GM12878 (cell line): Measurements from ENCODE around the gene CAMK2G. TPM values are rescaled to one million over a fixed set of nuclear protein-coding genes. Genes with fewer than 3 reads are reported as not detected.

Experiments
- ATAC-seq: fragments of 200-7000 bp; cut with Tn5 transposase; 3 replicates; pipeline ENCODE4 v1.9.1; 2020; ENCODE audit warnings: mild to moderate bottlenecking, moderate library complexity
- BruUV-seq: library from RNA; stranded (reverse); fragments of 400-500 nt; replicated peaks from 2 replicates; lab custom pipeline; 2021; lab: Mats Ljungman, UMichigan
- CTCF ChIA-PET: fragments of 300-600 bp; sonication (Branson Sonifier 250); formaldehyde crosslinking; extraction: SDS; loops from one replicate; lab custom pipeline; 2021; ENCODE audit warnings: inconsistent platforms; lab: Yijun Ruan, JAX
- POLR2A ChIA-PET: fragments of 350-600 bp; formaldehyde crosslinking; extraction: SDS; loops from one replicate; lab custom pipeline; 2021; ENCODE audit warnings: inconsistent platforms; lab: Charles Lee
- RAD21 ChIA-PET: fragments of 300-600 bp; sonication (Branson Sonifier 250); formaldehyde crosslinking; loops from one replicate; lab custom pipeline; 2023; ENCODE audit warnings: antibody characterized with exemption; ENCODE audit not compliant: unreplicated experiment; lab: Charles Lee
- SMC1A ChIA-PET: fragments of 300-600 bp; sonication (Branson Sonifier 250); formaldehyde crosslinking; loops from one replicate; lab custom pipeline; 2023; ENCODE audit not compliant: unreplicated experiment, uncharacterized antibody; lab: Charles Lee
- DNase-seq: peaks from one replicate; pipeline ENCODE4 v3.0.0-alpha.2; 2011; ENCODE audit warnings: low read depth, low spot score
- FAIRE-seq: peaks from 3 replicates; lab custom pipeline; 2011; peaks lifted over from hg19 to GRCh38; lab: Jason Lieb, UNC
- H2AFZ ChIP-seq: 2 replicates; pipeline ENCODE4 v1.6.0; 2011; ENCODE audit warnings: low read depth, low read length, control low read depth; ENCODE audit not compliant: control insufficient read depth
- H3K27ac ChIP-seq: 2 replicates; pipeline ENCODE4 v1.5.1; 2011; ENCODE audit warnings: control low read depth; ENCODE audit not compliant: control insufficient read depth, insufficient read depth
- H3K27me3 ChIP-seq, 2 experiments: replicated peaks in 1 of 2; 2 replicates each; pipeline versions ENCODE4 v1.6.0 to v1.6.1; 2011; ENCODE audit warnings: low read length in 1 of 2; ENCODE audit not compliant: control insufficient read depth in 2 of 2, insufficient read depth in 2 of 2
- H3K36me3 ChIP-seq, 2 experiments: 2 replicates each; pipeline ENCODE4 v1.5.1; 2011; ENCODE audit warnings: low read length in 1 of 2; ENCODE audit not compliant: control insufficient read depth in 2 of 2, insufficient read depth in 2 of 2
- H3K4me1 ChIP-seq: 2 replicates; pipeline ENCODE4 v1.6.1; 2011; ENCODE audit warnings: mild to moderate bottlenecking, low read length, moderate library complexity, mixed read lengths; ENCODE audit not compliant: control insufficient read depth, insufficient read depth
- H3K4me2 ChIP-seq: 2 replicates; pipeline ENCODE4 v1.6.0; 2011; ENCODE audit warnings: control low read depth; ENCODE audit not compliant: control insufficient read depth, insufficient read depth
- H3K4me3 ChIP-seq: fragments of 200-600 bp; sonication (generic); 2 replicates; pipeline ENCODE4 v1.5.1; 2016
- H3K79me2 ChIP-seq: 2 replicates; pipeline ENCODE4 v1.6.0; 2011; ENCODE audit warnings: low read length; ENCODE audit not compliant: control insufficient read depth, insufficient read depth
- H3K9ac ChIP-seq: 2 replicates; pipeline ENCODE4 v1.8.0; 2011; ENCODE audit warnings: low read length, control low read depth, mixed read lengths; ENCODE audit not compliant: control insufficient read depth, insufficient read depth
- H3K9me3 ChIP-seq: replicated peaks from 3 replicates; pipeline ENCODE4 v1.5.1; 2011; ENCODE audit warnings: mild to moderate bottlenecking, low read length; ENCODE audit not compliant: control insufficient read depth, insufficient read depth
- H4K20me1 ChIP-seq: 2 replicates; pipeline ENCODE4 v1.6.0; 2011; ENCODE audit not compliant: control insufficient read depth, insufficient read depth
- CHD1 ChIP-seq: IDR thresholded peaks from 2 replicates; pipeline ENCODE4 v1.6.1; 2012; ENCODE audit warnings: low read depth, low read length, improper control_type of control experiment
- IRF4 ChIP-seq: IDR thresholded peaks from 2 replicates; pipeline ENCODE4 v1.6.1; 2011; ENCODE audit warnings: low read depth, low read length
- NRF1 ChIP-seq: conservative IDR thresholded peaks from 2 replicates; pipeline ENCODE4 v1.6.1; 2011; ENCODE audit warnings: mild to moderate bottlenecking, low read depth, low read length, improper control_type of control experiment
- WGBS: methylation state at CpG from one replicate; pipeline ENCODE4 v1.1.6; 2016; ENCODE audit warnings: low lambda C conversion rate; ENCODE audit not compliant: insufficient replicate concordance, insufficient coverage; ENCODE audit errors: missing lambda C conversion rate; 5-methylcytosine and 5-hydroxymethylcytosine counted together
- in situ Hi-C: fragments of 300-500 bp; cut with MboI; formaldehyde crosslinking; loops from 9 replicates; pipeline ENCODE4 v1.14.3; 2018; ENCODE audit warnings: mixed read lengths
- intact Hi-C: fragments of 100-400 bp; cut with micrococcal nuclease; formaldehyde crosslinking; loops from one replicate; pipeline ENCODE4 v1.14.2; 2022; ENCODE audit not compliant: unreplicated experiment
- polyA plus RNA-seq, 11 experiments: library from polyadenylated mRNA; depleted of rRNA in 4 of 11; unstranded in 6 of 11; stranded (reverse) in 5 of 11; fragments of >200 nt; fragmentation: Nextera tagmentation in 4 of 11; fragmentation: Illumina TruSeq in 1 of 11; extraction: Ambion mirVana in 4 of 11; extraction: Trizol in 1 of 11; gene quantifications; 1 replicate in 1 of 11; 2 replicates in 10 of 11; pipeline versions ENCODE4 v1.2.1 to v1.2.3, GENCODE V29; 2011 to 2016; ENCODE audit warnings: inconsistent platforms in 2 of 11, missing spikeins in 2 of 11, low read depth in 1 of 11
- total RNA-seq, 4 experiments: library from RNA; depleted of rRNA in 3 of 4; stranded (reverse); fragments of >200 nt in 3 of 4; fragmentation: Illumina TruSeq in 1 of 4; extraction: Trizol in 1 of 4; gene quantifications; 2 replicates each; pipeline versions ENCODE4 v1.2.1 to v1.2.3, GENCODE V29; 2013 to 2021
- TF ChIP-seq, protein P1 (sequence below): IDR thresholded peaks from 2 replicates; pipeline ENCODE4 v1.6.1; 2012; ENCODE audit warnings: improper control_type of control experiment, low read depth, low read length; ENCODE audit not compliant: insufficient replicate concordance
- TF ChIP-seq, protein P2 (sequence below): IDR thresholded peaks from 2 replicates; pipeline ENCODE4 v1.6.1; 2011; ENCODE audit warnings: borderline replicate concordance, low read depth, mild to moderate bottlenecking, moderate library complexity, mixed read lengths, low read length; ENCODE audit not compliant: insufficient read depth; ENCODE audit errors: extremely low read length
- TF ChIP-seq, protein P3 (sequence below): fragments of 450-650 bp; IDR thresholded peaks from 2 replicates; pipeline ENCODE4 v1.6.1; 2018; ENCODE audit warnings: mild to moderate bottlenecking, low read depth, moderate library complexity; ENCODE audit not compliant: partially characterized antibody

CAMK2G gene
- total and polyA plus RNA-seq, 10 of the 15 experiments (the other 5 are each of a cell fraction or from before 2014, with no cell fraction given), result 5.5 to 24.3 (median 16.9) TPM

DNA sequence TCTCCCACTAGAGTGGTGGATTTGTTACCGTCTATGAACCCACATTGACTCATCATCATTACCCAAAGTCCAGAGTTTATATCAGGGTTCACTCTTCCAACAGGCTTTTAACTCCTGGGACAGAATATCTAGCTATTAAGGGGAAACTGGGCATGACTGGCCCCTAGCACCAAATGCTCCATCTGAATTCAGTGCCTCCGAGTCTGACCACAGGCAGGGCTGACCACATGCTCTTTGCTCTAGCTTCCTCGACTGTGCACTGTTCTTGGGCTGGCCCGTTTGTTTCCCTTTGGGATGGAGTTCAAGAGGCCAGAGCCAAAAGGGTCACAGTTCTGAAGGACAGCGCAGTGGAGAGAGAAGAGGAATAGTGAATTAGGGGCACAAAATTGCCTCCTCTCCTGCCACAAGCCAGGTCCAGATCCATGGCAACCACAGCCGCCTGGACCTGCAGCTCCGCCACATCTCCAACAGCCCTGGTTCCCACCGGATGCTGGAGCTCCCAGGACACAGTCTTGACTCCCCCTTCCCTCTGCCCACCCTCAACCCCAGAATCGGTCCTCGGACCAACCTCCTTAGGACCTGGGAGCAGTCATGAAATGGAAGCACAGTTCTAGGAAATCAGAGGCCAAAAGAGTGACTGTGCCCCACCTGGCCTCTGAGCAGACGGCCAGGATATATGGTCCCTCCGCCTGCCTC lies 16.2 kb downstream of the CAMK2G start:
- peak overlapping the region; percentile 50 for H3K27ac ChIP-seq
- SMC1A ChIA-PET, result interaction anchor here (1.8 to 3.8 kb wide), 5 partner anchors 8 to 83 kb away, joined by 4 to 25 read pairs (median 8); no protein-coding TSS in a partner anchor
- in situ Hi-C loops, result no loop called here
- TF ChIP-seq NRF1 (no peak), IRF4 (no peak), CHD1 (no peak)
- TF ChIP-seq, protein P1, sequence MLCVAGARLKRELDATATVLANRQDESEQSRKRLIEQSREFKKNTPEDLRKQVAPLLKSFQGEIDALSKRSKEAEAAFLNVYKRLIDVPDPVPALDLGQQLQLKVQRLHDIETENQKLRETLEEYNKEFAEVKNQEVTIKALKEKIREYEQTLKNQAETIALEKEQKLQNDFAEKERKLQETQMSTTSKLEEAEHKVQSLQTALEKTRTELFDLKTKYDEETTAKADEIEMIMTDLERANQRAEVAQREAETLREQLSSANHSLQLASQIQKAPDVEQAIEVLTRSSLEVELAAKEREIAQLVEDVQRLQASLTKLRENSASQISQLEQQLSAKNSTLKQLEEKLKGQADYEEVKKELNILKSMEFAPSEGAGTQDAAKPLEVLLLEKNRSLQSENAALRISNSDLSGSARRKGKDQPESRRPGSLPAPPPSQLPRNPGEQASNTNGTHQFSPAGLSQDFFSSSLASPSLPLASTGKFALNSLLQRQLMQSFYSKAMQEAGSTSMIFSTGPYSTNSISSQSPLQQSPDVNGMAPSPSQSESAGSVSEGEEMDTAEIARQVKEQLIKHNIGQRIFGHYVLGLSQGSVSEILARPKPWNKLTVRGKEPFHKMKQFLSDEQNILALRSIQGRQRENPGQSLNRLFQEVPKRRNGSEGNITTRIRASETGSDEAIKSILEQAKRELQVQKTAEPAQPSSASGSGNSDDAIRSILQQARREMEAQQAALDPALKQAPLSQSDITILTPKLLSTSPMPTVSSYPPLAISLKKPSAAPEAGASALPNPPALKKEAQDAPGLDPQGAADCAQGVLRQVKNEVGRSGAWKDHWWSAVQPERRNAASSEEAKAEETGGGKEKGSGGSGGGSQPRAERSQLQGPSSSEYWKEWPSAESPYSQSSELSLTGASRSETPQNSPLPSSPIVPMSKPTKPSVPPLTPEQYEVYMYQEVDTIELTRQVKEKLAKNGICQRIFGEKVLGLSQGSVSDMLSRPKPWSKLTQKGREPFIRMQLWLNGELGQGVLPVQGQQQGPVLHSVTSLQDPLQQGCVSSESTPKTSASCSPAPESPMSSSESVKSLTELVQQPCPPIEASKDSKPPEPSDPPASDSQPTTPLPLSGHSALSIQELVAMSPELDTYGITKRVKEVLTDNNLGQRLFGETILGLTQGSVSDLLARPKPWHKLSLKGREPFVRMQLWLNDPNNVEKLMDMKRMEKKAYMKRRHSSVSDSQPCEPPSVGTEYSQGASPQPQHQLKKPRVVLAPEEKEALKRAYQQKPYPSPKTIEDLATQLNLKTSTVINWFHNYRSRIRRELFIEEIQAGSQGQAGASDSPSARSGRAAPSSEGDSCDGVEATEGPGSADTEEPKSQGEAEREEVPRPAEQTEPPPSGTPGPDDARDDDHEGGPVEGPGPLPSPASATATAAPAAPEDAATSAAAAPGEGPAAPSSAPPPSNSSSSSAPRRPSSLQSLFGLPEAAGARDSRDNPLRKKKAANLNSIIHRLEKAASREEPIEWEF, result no peak
- TF ChIP-seq, protein P2, sequence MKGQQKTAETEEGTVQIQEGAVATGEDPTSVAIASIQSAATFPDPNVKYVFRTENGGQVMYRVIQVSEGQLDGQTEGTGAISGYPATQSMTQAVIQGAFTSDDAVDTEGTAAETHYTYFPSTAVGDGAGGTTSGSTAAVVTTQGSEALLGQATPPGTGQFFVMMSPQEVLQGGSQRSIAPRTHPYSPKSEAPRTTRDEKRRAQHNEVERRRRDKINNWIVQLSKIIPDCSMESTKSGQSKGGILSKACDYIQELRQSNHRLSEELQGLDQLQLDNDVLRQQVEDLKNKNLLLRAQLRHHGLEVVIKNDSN, result no peak
- TF ChIP-seq, protein P3, sequence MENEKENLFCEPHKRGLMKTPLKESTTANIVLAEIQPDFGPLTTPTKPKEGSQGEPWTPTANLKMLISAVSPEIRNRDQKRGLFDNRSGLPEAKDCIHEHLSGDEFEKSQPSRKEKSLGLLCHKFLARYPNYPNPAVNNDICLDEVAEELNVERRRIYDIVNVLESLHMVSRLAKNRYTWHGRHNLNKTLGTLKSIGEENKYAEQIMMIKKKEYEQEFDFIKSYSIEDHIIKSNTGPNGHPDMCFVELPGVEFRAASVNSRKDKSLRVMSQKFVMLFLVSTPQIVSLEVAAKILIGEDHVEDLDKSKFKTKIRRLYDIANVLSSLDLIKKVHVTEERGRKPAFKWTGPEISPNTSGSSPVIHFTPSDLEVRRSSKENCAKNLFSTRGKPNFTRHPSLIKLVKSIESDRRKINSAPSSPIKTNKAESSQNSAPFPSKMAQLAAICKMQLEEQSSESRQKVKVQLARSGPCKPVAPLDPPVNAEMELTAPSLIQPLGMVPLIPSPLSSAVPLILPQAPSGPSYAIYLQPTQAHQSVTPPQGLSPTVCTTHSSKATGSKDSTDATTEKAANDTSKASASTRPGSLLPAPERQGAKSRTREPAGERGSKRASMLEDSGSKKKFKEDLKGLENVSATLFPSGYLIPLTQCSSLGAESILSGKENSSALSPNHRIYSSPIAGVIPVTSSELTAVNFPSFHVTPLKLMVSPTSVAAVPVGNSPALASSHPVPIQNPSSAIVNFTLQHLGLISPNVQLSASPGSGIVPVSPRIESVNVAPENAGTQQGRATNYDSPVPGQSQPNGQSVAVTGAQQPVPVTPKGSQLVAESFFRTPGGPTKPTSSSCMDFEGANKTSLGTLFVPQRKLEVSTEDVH, result no peak
- TF ChIP-seq, all 136 proteins: peak for 0
- H3K4me1 ChIP-seq, result peaks cover 43% of the 10 kb centered on the region
- no peak overlapping the region for H2AFZ ChIP-seq
- H3K9me3 ChIP-seq, result no peaks in the 10 kb centered on the region
- intact Hi-C loops, result no loop called here
- ChIA-PET CTCF (interaction anchor here (0.7 to 3.6 kb wide), 8 partner anchors 9 to 102 kb away, joined by 3 to 29 read pairs (median 6); no protein-coding TSS in a partner anchor), RAD21 (interaction anchor here (1.0 to 12.8 kb wide), 2 partner anchors 19 to 30 kb away, joined by 3 to 149 read pairs; partner anchors contain the start of gene CAMK2G), POLR2A (interaction anchor here (0.5 to 1.7 kb wide), 4 partner anchors 15 to 90 kb away, joined by 3 to 6 read pairs (median 4); no protein-coding TSS in a partner anchor)
- H4K20me1 ChIP-seq, result no peaks in the 10 kb centered on the region
- H3K79me2 ChIP-seq, result no peaks in the 10 kb centered on the region; the same call in 1 of the 2 replicates
- no peak for ATAC-seq
- 97% methylated on average over 12 of the region's 12 CpGs for whole genome bisulfite sequencing
- no peaks in the 10 kb centered on the region for H3K27me3 ChIP-seq
- H3K4me2 ChIP-seq, result peak overlapping the region; percentile 26
- H3K36me3 ChIP-seq, result peaks cover 8 to 9% of the 10 kb centered on the region in 2 experiments; a peak in 2 of 4 replicates
- no peak for DNase-seq
- FAIRE-seq, result no peak
- peak overlapping the region; percentile 21; the same call in 1 of the 2 replicates for H3K4me3 ChIP-seq
- H3K9ac ChIP-seq, result no peak overlapping the region
- no TSS peak for BruUV-seq
